Transverse colon (tissue), 4 donors: ENCODE results near the gene CEP78. TPM values are rescaled to one million over a fixed set of nuclear protein-coding genes. Genes with fewer than 3 reads are reported as not detected.

Experiments used
- DNase-seq: peaks from one replicate; pipeline ENCODE4 v3.0.0-alpha.2; 2019
- H3K27ac ChIP-seq, 4 donors: fragments of 200-600 bp; sonication (generic); 2 replicates each; pipeline ENCODE4 v1.5.1; 2016 to 2018; ENCODE audit warnings: inconsistent platforms in 4 of 4
- H3K27me3 ChIP-seq: fragments of 200-600 bp; sonication (generic); 2 replicates; pipeline ENCODE4 v1.5.1; 2017; ENCODE audit warnings: inconsistent platforms
- H3K36me3 ChIP-seq, 4 donors: fragments of 200-600 bp; sonication (generic); 2 replicates each; pipeline ENCODE4 v1.5.1; 2017 to 2019; ENCODE audit warnings: inconsistent platforms in 4 of 4
- H3K4me1 ChIP-seq, 4 donors: fragments of 200-600 bp; sonication (generic); 2 replicates each; pipeline ENCODE4 v1.5.1; 2017 to 2020; ENCODE audit warnings: inconsistent platforms in 4 of 4
- H3K4me3 ChIP-seq, 4 donors: fragments of 200-600 bp; sonication (generic); 1 replicate in 1 of 4; 2 replicates in 3 of 4; pipeline versions ENCODE4 v1.5.1 to v1.6.1; 2017 to 2019; ENCODE audit warnings: inconsistent platforms in 4 of 4
- H3K9me3 ChIP-seq, 2 donors: fragments of 200-600 bp; sonication (generic); 2 replicates each; pipeline ENCODE4 v1.5.1; 2017 to 2019; ENCODE audit warnings: inconsistent platforms in 2 of 2
- EP300 ChIP-seq: sonication (generic); formaldehyde crosslinking; IDR thresholded peaks from one replicate; pipeline ENCODE4 v1.6.1; 2017; ENCODE audit warnings: antibody characterized with exemption, low read depth
- POLR2A ChIP-seq: fragments of 450-650 bp; IDR thresholded peaks from one replicate; pipeline ENCODE4 v1.6.1; 2016; ENCODE audit warnings: antibody characterized with exemption, mild to moderate bottlenecking, moderate library complexity
- POLR2AphosphoS5 ChIP-seq, 3 donors: sonication (generic); formaldehyde crosslinking; IDR thresholded peaks; one replicate each; pipeline ENCODE4 v1.6.1; 2016; ENCODE audit warnings: antibody characterized with exemption in 3 of 3
- WGBS, 2 donors: methylation state at CpG; one replicate each; pipeline ENCODE4 v1.1.5; 2018; ENCODE audit warnings: low coverage in 1 of 2; 5-methylcytosine and 5-hydroxymethylcytosine counted together
- in situ Hi-C, 4 donors: fragments of 200-750 bp; cut with MboI; loops; one replicate each; pipeline versions ENCODE4 v1.15.0 to v1.15.1; 2017; ENCODE audit warnings: low sequenced_read_pairs in 3 of 4, low pct_ligation_motif_present in 1 of 4, low pct_unique_long_range_greater_than_20kb in 1 of 4
- intact Hi-C: fragments of 100-400 bp; cut with DNase I; formaldehyde crosslinking; loops from one replicate; pipeline ENCODE4 v1.15.1; 2023; ENCODE audit warnings: low total_unique reads
- total RNA-seq, 4 donors: library from RNA; depleted of rRNA; stranded (reverse); fragments of >200 nt; gene quantifications; one replicate each; pipeline ENCODE4 v1.1.0, GENCODE V29; 2016
- TF ChIP-seq, protein P1 (sequence below), 5 experiments: fragments of 200-600 bp in 3 of 5; fragments of 450-650 bp in 2 of 5; sonication (generic) in 3 of 5; IDR thresholded peaks; 1 replicate in 2 of 5; 2 replicates in 3 of 5; pipeline ENCODE4 v1.5.1; 2016 to 2017; ENCODE audit warnings: antibody characterized with exemption in 5 of 5, inconsistent platforms in 3 of 5, mild to moderate bottlenecking in 2 of 5, moderate library complexity in 1 of 5

Gene CEP78
- total RNA-seq, 4 donors from 2014 or later, result 2.6 to 7.3 (median 4.3) TPM

DNA sequence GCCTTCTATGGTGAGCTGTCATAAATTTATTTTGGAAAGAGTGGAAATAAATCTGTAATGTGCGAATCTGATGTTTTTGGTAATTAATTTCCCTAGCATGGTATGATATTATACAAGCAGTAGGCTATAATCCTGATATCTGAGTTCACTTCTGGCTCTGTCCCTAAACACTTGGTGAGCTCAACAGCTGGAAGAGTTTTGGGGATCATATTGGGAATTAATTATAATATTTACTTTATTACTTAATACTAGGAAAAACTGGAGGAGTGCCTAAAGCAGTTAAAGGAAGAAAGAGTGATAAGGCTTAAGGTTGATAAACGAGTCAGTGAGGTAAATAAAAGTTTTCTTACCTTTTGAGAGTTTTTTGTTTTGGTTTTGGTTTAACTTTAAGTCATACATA is 26.8 kb downstream of the CEP78 start:
- no peaks in the 10 kb centered on the region for H3K9me3 ChIP-seq
- H3K4me3 ChIP-seq, result no peak overlapping the region
- intact Hi-C loops, result no loop called here
- H3K36me3 ChIP-seq, result peaks cover 0 to 12% (median 6%) of the 10 kb centered on the region in 4 donors
- WGBS, 2 donors, result 75 to 85% methylated on average over 2 of the region's 2 CpGs
- TF ChIP-seq EP300 (no peak), POLR2A (no peak)
- TF ChIP-seq, protein P1, sequence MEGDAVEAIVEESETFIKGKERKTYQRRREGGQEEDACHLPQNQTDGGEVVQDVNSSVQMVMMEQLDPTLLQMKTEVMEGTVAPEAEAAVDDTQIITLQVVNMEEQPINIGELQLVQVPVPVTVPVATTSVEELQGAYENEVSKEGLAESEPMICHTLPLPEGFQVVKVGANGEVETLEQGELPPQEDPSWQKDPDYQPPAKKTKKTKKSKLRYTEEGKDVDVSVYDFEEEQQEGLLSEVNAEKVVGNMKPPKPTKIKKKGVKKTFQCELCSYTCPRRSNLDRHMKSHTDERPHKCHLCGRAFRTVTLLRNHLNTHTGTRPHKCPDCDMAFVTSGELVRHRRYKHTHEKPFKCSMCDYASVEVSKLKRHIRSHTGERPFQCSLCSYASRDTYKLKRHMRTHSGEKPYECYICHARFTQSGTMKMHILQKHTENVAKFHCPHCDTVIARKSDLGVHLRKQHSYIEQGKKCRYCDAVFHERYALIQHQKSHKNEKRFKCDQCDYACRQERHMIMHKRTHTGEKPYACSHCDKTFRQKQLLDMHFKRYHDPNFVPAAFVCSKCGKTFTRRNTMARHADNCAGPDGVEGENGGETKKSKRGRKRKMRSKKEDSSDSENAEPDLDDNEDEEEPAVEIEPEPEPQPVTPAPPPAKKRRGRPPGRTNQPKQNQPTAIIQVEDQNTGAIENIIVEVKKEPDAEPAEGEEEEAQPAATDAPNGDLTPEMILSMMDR (IDR thresholded peaks at IDR 0.05), result no peak
- in situ Hi-C loops, result loop anchor here (5.0 to 25.0 kb wide), 3 partner anchors 100 to 105 kb away; no protein-coding TSS in a partner anchor
- no peaks in the 10 kb centered on the region for H3K4me1 ChIP-seq
- H3K27me3 ChIP-seq, result no peaks in the 10 kb centered on the region
- H3K27ac ChIP-seq, result no peak overlapping the region
- no peak for DNase-seq

DNA sequence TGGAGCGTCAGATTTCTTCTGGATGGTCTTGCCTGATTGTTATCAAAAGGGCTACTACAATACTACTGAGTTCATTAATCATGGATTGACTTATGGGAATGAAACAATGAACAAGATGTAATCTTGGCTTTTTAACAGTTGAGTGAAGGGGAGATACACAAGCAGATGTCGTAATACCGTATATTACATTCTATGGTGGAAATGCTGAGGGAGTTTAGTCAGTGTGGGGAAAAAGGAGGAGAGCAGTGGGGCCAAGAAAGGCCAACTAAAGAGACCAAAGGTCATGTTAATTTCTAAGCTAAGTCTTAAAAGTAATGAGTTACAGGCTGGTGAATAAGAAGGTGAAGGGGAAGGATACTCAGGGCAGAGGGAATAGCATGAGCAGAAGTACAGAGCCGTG is 32.0 kb downstream of the CEP78 start:
- no peaks in the 10 kb centered on the region for H3K27me3 ChIP-seq
- H3K9me3 ChIP-seq, result no peaks in the 10 kb centered on the region
- DNase-seq, result no peak
- 97 to 100% methylated on average over 2 to 4 of the region's 4 CpGs for whole genome bisulfite sequencing, 2 donors
- no peak overlapping the region for H3K4me3 ChIP-seq
- TF ChIP-seq EP300 (no peak), POLR2AphosphoS5 (IDR thresholded peaks at IDR 0.05) (no peak), POLR2A (no peak)
- TF ChIP-seq, protein P1 (IDR thresholded peaks at IDR 0.05), result no peak
- no peak overlapping the region for H3K27ac ChIP-seq
- no peaks in the 10 kb centered on the region for H3K4me1 ChIP-seq
- in situ Hi-C loops, result loop anchor here in 3 of 4 donors (10.0 to 25.0 kb wide), 2 partner anchors 94 to 97 kb away; no protein-coding TSS in a partner anchor
- H3K36me3 ChIP-seq, result peaks cover 0 to 20% (median 9%) of the 10 kb centered on the region in 4 donors
- intact Hi-C loops, result loop anchor here (5.0 kb wide), 1 partner anchor 104 kb away; no protein-coding TSS in a partner anchor

DNA sequence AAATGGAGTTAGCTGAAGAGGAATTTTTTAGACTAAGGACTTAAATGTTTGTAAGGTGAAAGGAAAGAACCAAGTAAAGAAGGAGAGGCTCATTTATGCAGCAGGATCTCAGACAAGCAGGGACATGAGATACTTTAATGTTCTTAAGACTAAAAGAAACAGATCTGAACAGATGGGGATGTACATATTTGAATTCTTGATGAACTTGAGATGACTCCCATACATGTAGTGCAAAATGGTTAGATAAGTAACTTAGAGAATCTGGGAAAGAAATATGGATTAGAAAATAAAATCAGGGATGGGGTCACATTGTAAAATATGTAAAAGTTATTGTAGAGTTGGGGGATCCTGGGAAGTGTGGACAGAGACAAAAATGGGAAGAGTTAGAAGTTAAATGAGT is 33.9 kb downstream of the CEP78 start:
- Histone ChIP-seq H3K27ac (no peak overlapping the region), H3K27me3 (no peaks in the 10 kb centered on the region), H3K4me3 (no peak overlapping the region), H3K4me1 (no peaks in the 10 kb centered on the region), H3K9me3 (no peaks in the 10 kb centered on the region), H3K36me3 (peaks cover 0 to 20% (median 9%) of the 10 kb centered on the region in 4 donors)
- intact Hi-C loops, result loop anchor here (5.0 kb wide), 1 partner anchor 103 kb away; no protein-coding TSS in a partner anchor
- in situ Hi-C loops, result loop anchor here in 3 of 4 donors (10.0 to 25.0 kb wide), 2 partner anchors 93 to 95 kb away; no protein-coding TSS in a partner anchor
- DNase-seq, result no peak
- TF ChIP-seq EP300 (no peak), POLR2A (no peak)

DNA sequence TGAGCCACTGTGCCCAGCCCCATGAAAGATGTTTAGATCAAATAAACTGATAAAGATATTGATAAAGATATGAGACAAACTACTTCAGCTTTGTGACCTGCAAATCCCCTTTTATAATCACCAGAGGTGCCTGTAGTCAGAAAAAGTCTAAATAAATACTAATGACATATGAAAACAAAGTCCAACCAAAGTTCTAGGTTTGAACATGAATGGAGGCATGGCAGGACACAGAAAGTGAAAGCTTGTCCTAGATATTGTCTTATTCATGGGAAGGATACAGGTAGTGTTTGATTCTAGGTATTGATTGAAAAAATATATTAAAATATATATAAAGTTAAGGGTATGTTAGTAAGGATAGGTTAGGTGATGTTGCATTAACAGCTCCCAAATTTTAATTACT is 36.4 kb downstream of the CEP78 start:
- Histone ChIP-seq H3K9me3 (no peaks in the 10 kb centered on the region), H3K4me3 (no peak overlapping the region), H3K36me3 (peaks cover 0 to 7% (median 2%) of the 10 kb centered on the region in 4 donors), H3K27me3 (no peaks in the 10 kb centered on the region), H3K4me1 (no peaks in the 10 kb centered on the region), H3K27ac (no peak overlapping the region)
- TF ChIP-seq, protein P1 (IDR thresholded peaks at IDR 0.05), result no peak
- TF ChIP-seq EP300 (no peak), POLR2AphosphoS5 (IDR thresholded peaks at IDR 0.05) (no peak), POLR2A (no peak)
- no peak for DNase-seq
- in situ Hi-C loops (loop anchor here in 1 of 4 donors (25.0 kb wide), 1 partner anchor 90 kb away; no protein-coding TSS in a partner anchor), intact Hi-C loops (no loop called here)

DNA sequence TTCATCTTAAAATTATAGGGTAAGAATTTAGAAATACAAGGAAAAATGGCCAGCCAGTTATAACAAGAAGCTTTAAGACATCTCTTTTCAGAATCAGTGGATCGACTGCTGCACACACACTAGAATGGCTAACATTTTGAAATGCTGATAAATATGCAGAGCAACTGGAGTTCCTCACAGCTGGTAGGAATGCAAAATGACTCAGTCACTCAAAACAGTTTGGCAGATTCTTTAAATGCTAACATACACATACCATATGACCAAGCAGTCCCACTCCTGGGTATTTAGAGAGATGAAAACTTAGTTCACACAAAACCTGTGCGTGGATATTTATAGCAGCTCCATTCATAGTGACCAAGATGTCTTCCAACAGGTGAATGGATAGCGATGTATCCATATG is 37.9 kb downstream of the CEP78 start:
- no peak for DNase-seq
- intact Hi-C loops (no loop called here), in situ Hi-C loops (loop anchor here in 1 of 4 donors (25.0 kb wide), 1 partner anchor 89 kb away; no protein-coding TSS in a partner anchor)
- Histone ChIP-seq H3K9me3 (no peaks in the 10 kb centered on the region), H3K36me3 (no peaks in the 10 kb centered on the region), H3K27ac (no peak overlapping the region), H3K4me3 (no peak overlapping the region), H3K4me1 (no peaks in the 10 kb centered on the region), H3K27me3 (no peaks in the 10 kb centered on the region)
- WGBS, 2 donors, result 96 to 100% methylated on average over 3 of the region's 3 CpGs
- no peak for TF ChIP-seq EP300
